H9 (cell line): ENCODE results near the gene CD8A. TPM values are rescaled to one million over a fixed set of nuclear protein-coding genes. Genes with fewer than 3 reads are reported as not detected.

ENCODE experiments used
- DNase-seq: peaks from one replicate; pipeline ENCODE4 v3.0.0-alpha.2; 2017
- H2AFZ ChIP-seq: one replicate; pipeline ENCODE4 v1.6.1; 2013; ENCODE audit warnings: mild to moderate bottlenecking, low read length, control low read depth, moderate library complexity
- H2AK5ac ChIP-seq: 2 replicates; pipeline ENCODE4 v1.6.1; 2013; ENCODE audit warnings: low read length, control low read depth, mixed read lengths; ENCODE audit not compliant: insufficient read length
- H2BK120ac ChIP-seq: one replicate; pipeline ENCODE4 v1.6.1; 2013; ENCODE audit warnings: low read depth, mild to moderate bottlenecking, low read length, control low read depth, inconsistent platforms; ENCODE audit not compliant: poor library complexity, severe bottlenecking
- H2BK12ac ChIP-seq: 2 replicates; pipeline ENCODE4 v1.6.1; 2013; ENCODE audit warnings: low read length, control low read depth, mixed read lengths, low read depth; ENCODE audit not compliant: insufficient read length
- H2BK15ac ChIP-seq: 2 replicates; pipeline ENCODE4 v1.6.1; 2013; ENCODE audit warnings: low read depth, low read length, control low read depth
- H2BK20ac ChIP-seq: one replicate; pipeline ENCODE4 v1.6.1; 2013; ENCODE audit warnings: low read depth, mild to moderate bottlenecking, low read length, control low read depth, inconsistent platforms; ENCODE audit not compliant: poor library complexity, severe bottlenecking
- H2BK5ac ChIP-seq: 2 replicates; pipeline ENCODE4 v1.6.1; 2013; ENCODE audit warnings: low read length, control low read depth, mixed read lengths; ENCODE audit not compliant: insufficient read length
- H3K14ac ChIP-seq: 2 replicates; pipeline ENCODE4 v1.6.1; 2013; ENCODE audit warnings: low read length, control low read depth; ENCODE audit not compliant: insufficient read depth
- H3K18ac ChIP-seq: 2 replicates; pipeline ENCODE4 v1.6.1; 2013; ENCODE audit warnings: low read depth, mild to moderate bottlenecking, mixed read lengths, low read length, control low read depth; ENCODE audit not compliant: insufficient read length
- H3K23ac ChIP-seq: 2 replicates; pipeline ENCODE4 v1.6.1; 2013; ENCODE audit warnings: low read length, control low read depth, mixed read lengths, low read depth; ENCODE audit not compliant: insufficient read length
- H3K23me2 ChIP-seq: 2 replicates; pipeline ENCODE4 v1.6.1; 2013; ENCODE audit warnings: low read depth, mild to moderate bottlenecking, mixed read lengths, low read length, control low read depth; ENCODE audit not compliant: insufficient read length, poor library complexity, severe bottlenecking
- H3K27ac ChIP-seq: 2 replicates; pipeline ENCODE4 v1.5.1; 2013; ENCODE audit warnings: low read length, control low read depth, mixed read lengths, low read depth; ENCODE audit not compliant: insufficient read length
- H3K27me3 ChIP-seq: 2 replicates; pipeline ENCODE4 v1.6.1; 2013; ENCODE audit warnings: low read length, control low read depth, inconsistent platforms; ENCODE audit not compliant: insufficient read depth
- H3K4ac ChIP-seq: 2 replicates; pipeline ENCODE4 v1.6.1; 2013; ENCODE audit warnings: low read depth, mild to moderate bottlenecking, control low read depth, inconsistent platforms, low read length, moderate library complexity
- H3K4me1 ChIP-seq: 2 replicates; pipeline ENCODE4 v1.6.1; 2013; ENCODE audit warnings: low read length, control low read depth, inconsistent platforms; ENCODE audit not compliant: insufficient read depth
- H3K4me2 ChIP-seq: 2 replicates; pipeline ENCODE4 v1.6.1; 2013; ENCODE audit warnings: low read length, control low read depth, mixed read lengths; ENCODE audit not compliant: insufficient read length, insufficient read depth
- H3K56ac ChIP-seq: 2 replicates; pipeline ENCODE4 v1.6.1; 2013; ENCODE audit warnings: low read depth, mild to moderate bottlenecking, mixed read lengths, low read length, control low read depth; ENCODE audit not compliant: insufficient read length
- H3K79me1 ChIP-seq: 2 replicates; pipeline ENCODE4 v1.6.1; 2013; ENCODE audit warnings: low read depth, mild to moderate bottlenecking, moderate library complexity, low read length, control low read depth, inconsistent platforms; ENCODE audit not compliant: insufficient read depth, poor library complexity, severe bottlenecking
- H3K79me2 ChIP-seq: 2 replicates; pipeline ENCODE4 v1.6.1; 2013; ENCODE audit warnings: low read length, control low read depth, inconsistent platforms; ENCODE audit not compliant: insufficient read depth
- H3K9ac ChIP-seq: 2 replicates; pipeline ENCODE4 v1.6.1; 2013; ENCODE audit warnings: low read length, control low read depth, mixed read lengths; ENCODE audit not compliant: insufficient read length; ENCODE audit errors: extremely low read depth
- H3K9me3 ChIP-seq: one replicate; pipeline ENCODE4 v1.6.1; 2013; ENCODE audit warnings: low read depth, low read length, inconsistent platforms; ENCODE audit not compliant: control insufficient read depth
- H3T11ph ChIP-seq: one replicate; pipeline ENCODE4 v1.6.1; 2013; ENCODE audit warnings: mild to moderate bottlenecking, low read length, control low read depth, inconsistent platforms
- H4K20me1 ChIP-seq: one replicate; pipeline ENCODE4 v1.6.1; 2013; ENCODE audit not compliant: control insufficient read depth, insufficient read length, insufficient read depth
- H4K5ac ChIP-seq: 2 replicates; pipeline ENCODE4 v1.6.1; 2013; ENCODE audit warnings: low read depth, mild to moderate bottlenecking, mixed read lengths, low read length, control low read depth; ENCODE audit not compliant: insufficient read length
- H4K8ac ChIP-seq: replicated peaks from 2 replicates; pipeline ENCODE4 v1.6.1; 2013; ENCODE audit warnings: low read length, control low read depth, mixed read lengths, low read depth; ENCODE audit not compliant: insufficient read length
- H4K91ac ChIP-seq: 2 replicates; pipeline ENCODE4 v1.6.1; 2013; ENCODE audit warnings: low read depth, mild to moderate bottlenecking, moderate library complexity, mixed read lengths, low read length, control low read depth; ENCODE audit not compliant: insufficient read length
- H3K27ac Mint-ChIP-seq, 3 experiments: 2 replicates in 2 of 3; 3 replicates in 1 of 3; pipeline ENCODE4 v1.8.0; 2020 to 2021; ENCODE audit warnings: mixed read lengths in 3 of 3, mild to moderate bottlenecking in 1 of 3, moderate library complexity in 1 of 3
- H3K27me3 Mint-ChIP-seq: 2 replicates; pipeline ENCODE4 v1.8.0; 2021; ENCODE audit warnings: low read depth, mild to moderate bottlenecking, moderate library complexity, mixed read lengths
- H3K36me3 Mint-ChIP-seq, 3 experiments: 2 replicates in 2 of 3; 3 replicates in 1 of 3; pipeline ENCODE4 v1.8.0; 2020 to 2021; ENCODE audit warnings: low read depth in 3 of 3, mixed read lengths in 3 of 3; ENCODE audit not compliant: insufficient read depth in 1 of 3
- H3K4me1 Mint-ChIP-seq, 2 experiments: 2 replicates each; pipeline ENCODE4 v1.8.0; 2020; ENCODE audit warnings: mixed read lengths in 2 of 2
- H3K4me3 Mint-ChIP-seq, 2 experiments: 2 replicates in 1 of 2; 3 replicates in 1 of 2; pipeline ENCODE4 v1.8.0; 2020 to 2021; ENCODE audit warnings: mild to moderate bottlenecking in 2 of 2, mixed read lengths in 2 of 2, moderate library complexity in 1 of 2
- H3K9me3 Mint-ChIP-seq, 2 experiments: 2 replicates in 1 of 2; 3 replicates in 1 of 2; pipeline ENCODE4 v1.8.0; 2020; ENCODE audit warnings: mild to moderate bottlenecking in 2 of 2, mixed read lengths in 2 of 2, moderate library complexity in 1 of 2
- WGBS: extraction: QIAGEN DNeasy Blood & Tissue Kit; methylation state at CpG from one replicate; pipeline ENCODE4 v1.1.7; 2013; ENCODE audit warnings: missing lambda C conversion rate, low lambda C conversion rate, mixed read lengths; ENCODE audit not compliant: insufficient read length; ENCODE audit errors: extremely low coverage; 5-methylcytosine and 5-hydroxymethylcytosine counted together
- total RNA-seq: library from RNA; stranded (reverse); gene quantifications from 2 replicates; pipeline ENCODE4 v1.2.1, GENCODE V29; 2021
- TF ChIP-seq, protein P1 (sequence below): fragments of 200-600 bp; sonication (generic); conservative IDR thresholded peaks from 3 replicates; pipeline ENCODE4 v1.8.0; 2021; ENCODE audit warnings: antibody characterized with exemption, mild to moderate bottlenecking

The CD8A gene
- total RNA-seq, 1 experiment from 2014 or later = not detected

DNA sequence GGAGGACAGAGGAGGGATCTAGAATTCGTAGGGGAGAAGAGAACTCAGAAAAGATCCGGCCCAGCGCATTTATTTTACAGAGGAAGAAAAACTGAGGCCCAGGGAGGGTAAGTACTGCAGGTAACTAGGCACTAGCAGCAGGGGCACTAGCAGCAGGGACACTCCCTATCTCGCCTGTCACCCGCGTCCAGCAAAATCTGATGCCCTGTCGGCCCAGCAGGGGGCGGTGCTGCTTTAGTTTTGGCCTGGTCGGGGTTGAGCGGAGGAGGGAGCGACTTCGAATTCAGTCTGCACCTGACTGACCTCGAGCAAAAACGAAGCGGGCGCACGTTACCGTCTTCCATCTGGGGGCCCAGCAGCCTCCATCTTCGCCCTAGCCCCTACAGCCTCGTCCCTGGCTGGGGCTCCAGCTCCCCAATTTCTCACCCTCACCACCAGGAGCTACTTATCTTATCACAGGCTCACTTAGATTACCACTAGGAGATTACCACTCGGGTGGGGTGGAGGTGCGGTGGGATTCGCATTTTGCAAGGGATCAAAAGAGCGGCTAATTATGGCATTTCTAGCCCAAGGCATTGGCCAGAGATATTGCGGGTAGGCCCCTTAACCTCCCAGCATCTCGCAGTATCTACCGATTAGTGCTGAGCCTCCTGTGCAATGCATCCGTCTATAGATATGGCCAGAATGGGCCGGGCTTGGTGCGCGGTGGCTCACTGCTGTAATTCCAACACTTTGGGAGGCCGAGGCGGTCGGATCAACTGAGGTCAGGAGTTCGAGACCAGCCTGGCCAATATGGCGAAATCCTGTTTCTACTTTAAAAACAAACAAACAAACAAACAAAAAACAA is 17.8 kb upstream of the CD8A start:
- Histone ChIP-seq H3K79me1 (no peaks in the 10 kb centered on the region), H3K27ac (no peak overlapping the region), H2BK15ac (no peak overlapping the region), H2AFZ (no peak overlapping the region), H4K8ac (no peak overlapping the region), H3K23me2 (peaks cover 10% of the 10 kb centered on the region), H2BK20ac (no peak overlapping the region), H3K18ac (no peak overlapping the region), H3K4me2 (peak overlapping the region; percentile 77), H3K9ac (no peak overlapping the region), H4K5ac (no peak overlapping the region), H3K27me3 (no peaks in the 10 kb centered on the region; the same call in 1 of the 2 replicates), H3K79me2 (no peaks in the 10 kb centered on the region), H3K4ac (no peak overlapping the region), H3K23ac (no peak overlapping the region), H3K56ac (no peak overlapping the region), H3K9me3 (no peaks in the 10 kb centered on the region), H4K20me1 (no peaks in the 10 kb centered on the region), H3K4me1 (peaks cover 3% of the 10 kb centered on the region; the same call in 1 of the 2 replicates), H2BK120ac (no peak overlapping the region), H2BK12ac (no peak overlapping the region), H3K14ac (no peak overlapping the region), H2BK5ac (no peak overlapping the region), H4K91ac (no peak overlapping the region), H2AK5ac (no peak overlapping the region), H3T11ph (no peak overlapping the region)
- Mint-ChIP-seq H3K4me1 (peaks cover 11 to 15% of the 10 kb centered on the region in 2 experiments), H3K4me3 (peak overlapping the region; percentile 77 to 90), H3K27ac (no peak overlapping the region), H3K27me3 (peaks cover 44% of the 10 kb centered on the region), H3K36me3 (no peaks in the 10 kb centered on the region; a peak in 1 of 7 replicates), H3K9me3 (no peaks in the 10 kb centered on the region)
- no CpG with 5 or more reads among the region's 36 CpGs for WGBS
- TF ChIP-seq, protein P1, sequence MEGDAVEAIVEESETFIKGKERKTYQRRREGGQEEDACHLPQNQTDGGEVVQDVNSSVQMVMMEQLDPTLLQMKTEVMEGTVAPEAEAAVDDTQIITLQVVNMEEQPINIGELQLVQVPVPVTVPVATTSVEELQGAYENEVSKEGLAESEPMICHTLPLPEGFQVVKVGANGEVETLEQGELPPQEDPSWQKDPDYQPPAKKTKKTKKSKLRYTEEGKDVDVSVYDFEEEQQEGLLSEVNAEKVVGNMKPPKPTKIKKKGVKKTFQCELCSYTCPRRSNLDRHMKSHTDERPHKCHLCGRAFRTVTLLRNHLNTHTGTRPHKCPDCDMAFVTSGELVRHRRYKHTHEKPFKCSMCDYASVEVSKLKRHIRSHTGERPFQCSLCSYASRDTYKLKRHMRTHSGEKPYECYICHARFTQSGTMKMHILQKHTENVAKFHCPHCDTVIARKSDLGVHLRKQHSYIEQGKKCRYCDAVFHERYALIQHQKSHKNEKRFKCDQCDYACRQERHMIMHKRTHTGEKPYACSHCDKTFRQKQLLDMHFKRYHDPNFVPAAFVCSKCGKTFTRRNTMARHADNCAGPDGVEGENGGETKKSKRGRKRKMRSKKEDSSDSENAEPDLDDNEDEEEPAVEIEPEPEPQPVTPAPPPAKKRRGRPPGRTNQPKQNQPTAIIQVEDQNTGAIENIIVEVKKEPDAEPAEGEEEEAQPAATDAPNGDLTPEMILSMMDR = peak; percentile 92
- peak; percentile 95 for DNase-seq
